HG03196 (cell line): Measurements from ENCODE around the gene SCO2.
"Not testable (repeated sequence)": the region's sequence is repeated elsewhere in the genome, so short reads cannot be mapped to it uniquely, and the experiment has no call there.

Experiments
- ATAC-seq: cut with Tn5 transposase; IDR thresholded peaks from one replicate; pipeline ENCODE4 v1.9.1; 2021; ENCODE audit not compliant: unreplicated experiment

Gene SCO2

DNA sequence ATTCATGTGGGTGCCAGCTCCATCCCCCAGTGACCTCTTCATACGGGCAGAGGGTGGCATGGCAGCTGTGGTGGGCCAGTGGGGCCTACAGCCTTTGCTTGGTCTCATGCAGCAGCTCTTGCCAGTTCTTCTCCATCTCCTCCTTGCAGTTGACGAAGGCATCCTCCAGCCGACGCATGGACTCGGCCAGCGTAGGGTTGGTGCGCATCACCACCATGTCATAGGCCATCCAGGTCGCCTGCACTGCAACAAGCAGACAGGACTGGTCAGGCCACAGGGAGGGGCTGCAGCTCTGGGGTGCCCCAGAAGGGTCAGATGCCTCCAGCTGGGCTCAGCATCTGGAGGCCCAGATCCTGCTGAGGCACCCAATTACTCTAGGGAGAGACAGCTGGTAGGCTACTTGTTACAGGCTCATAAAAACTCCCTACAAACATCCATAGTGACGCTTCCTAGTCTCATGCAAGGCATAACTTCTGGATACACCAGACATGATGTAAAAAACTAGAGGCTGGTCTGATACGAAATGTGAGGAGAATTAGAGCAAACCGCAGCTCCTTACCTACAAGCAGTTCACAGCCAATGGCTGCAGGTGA, 25.9 kb upstream of the SCO2 start:
- no peak for ATAC-seq

DNA sequence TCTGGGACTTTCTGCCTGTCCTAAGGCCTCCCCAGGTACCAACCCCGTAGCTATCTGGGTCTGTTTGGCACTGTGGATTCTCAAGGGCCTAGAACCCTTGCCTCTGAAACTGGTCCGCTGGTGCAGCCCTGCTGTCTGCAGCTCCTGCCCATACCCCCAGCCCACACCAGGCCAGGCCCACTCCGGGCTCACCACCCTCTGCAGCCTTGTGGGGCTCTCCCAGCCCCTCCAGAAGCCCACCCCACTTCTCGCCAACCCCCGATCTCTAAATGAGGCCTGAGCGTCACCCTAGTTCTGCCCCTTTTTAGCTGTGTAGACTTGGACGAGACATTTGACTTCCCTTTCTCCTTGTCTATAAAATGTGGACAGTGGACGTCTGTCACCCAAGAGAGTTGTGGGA, 25.0 kb upstream of the SCO2 start:
- no peak for ATAC-seq

DNA sequence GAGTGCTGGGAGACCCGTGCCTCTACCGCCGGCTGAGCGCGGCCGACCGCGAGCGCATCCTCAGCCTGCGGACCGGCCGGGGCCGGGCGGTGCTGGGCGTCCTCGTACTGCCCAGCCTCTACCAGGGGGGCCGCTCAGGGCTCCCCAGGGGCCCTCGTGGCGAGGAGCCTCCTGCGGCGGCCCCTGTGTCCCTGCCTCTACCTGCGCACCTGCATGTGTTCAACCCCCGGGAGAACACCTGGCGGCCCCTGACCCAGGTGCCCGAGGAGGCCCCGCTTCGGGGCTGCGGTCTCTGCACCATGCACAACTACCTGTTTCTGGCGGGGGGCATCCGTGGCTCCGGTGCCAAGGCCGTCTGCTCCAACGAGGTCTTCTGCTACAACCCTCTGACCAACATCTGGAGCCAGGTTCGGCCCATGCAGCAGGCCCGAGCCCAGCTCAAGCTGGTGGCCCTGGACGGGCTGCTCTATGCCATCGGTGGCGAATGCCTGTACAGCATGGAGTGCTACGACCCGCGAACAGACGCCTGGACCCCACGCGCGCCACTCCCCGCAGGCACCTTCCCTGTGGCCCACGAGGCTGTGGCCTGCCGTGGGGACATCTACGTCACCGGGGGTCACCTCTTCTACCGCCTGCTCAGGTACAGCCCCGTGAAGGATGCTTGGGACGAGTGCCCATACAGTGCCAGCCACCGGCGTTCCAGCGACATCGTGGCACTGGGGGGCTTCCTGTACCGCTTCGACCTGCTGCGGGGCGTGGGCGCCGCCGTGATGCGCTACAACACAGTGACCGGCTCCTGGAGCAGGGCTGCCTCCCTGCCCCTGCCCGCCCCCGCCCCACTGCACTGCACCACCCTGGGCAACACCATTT, 23.8 kb upstream of the SCO2 start:
- no peak for ATAC-seq

DNA sequence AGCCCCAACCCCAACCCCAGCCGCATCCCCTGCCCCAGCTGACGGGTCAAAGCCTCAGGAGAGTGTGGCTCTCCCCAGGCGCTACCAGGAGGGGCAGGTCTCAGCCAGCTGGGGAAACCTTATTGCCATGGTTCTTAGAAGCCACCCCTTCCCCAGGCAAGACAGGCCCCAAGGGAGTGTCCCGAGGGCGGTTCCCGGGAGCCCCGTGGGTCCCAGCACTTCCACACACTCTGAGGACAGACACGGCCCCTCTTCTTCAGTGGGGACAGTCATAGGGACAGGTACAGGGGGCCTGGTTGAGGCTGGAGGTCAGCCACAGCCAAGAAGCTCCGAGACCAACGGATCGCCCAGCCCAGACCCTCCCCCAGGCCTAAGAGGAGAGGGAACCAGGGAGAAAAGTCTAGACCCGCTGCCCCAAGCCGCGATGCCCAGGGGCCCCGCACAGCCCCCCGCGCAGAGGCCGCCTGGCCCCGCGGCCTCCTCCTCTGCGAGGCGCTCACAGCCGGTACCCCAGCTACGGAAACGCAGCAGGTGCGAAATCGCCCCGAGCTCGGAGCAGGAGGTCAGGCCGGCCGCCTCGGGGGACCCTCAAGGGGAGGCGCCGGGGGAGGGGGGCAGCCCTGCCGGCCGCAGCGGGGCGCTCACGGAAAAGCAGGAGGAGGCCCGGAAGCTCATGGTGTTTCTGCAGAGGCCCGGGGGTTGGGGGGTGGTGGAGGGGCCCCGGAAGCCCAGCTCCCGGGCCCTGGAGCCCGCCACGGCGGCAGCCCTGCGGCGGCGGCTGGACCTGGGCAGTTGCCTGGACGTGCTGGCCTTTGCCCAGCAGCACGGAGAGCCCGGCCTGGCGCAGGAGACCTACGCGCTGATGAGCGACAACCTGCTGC, 22.9 kb upstream of the SCO2 start:
- no peak for ATAC-seq

GRCh38 chr22:50547263-50547985, 22.0 kb upstream of the SCO2 start:
- ATAC-seq = no peak

- ATAC-seq = no peak
Observed at GRCh38 chr22:50546326-50547262, 21.2 kb upstream of the SCO2 start.

DNA sequence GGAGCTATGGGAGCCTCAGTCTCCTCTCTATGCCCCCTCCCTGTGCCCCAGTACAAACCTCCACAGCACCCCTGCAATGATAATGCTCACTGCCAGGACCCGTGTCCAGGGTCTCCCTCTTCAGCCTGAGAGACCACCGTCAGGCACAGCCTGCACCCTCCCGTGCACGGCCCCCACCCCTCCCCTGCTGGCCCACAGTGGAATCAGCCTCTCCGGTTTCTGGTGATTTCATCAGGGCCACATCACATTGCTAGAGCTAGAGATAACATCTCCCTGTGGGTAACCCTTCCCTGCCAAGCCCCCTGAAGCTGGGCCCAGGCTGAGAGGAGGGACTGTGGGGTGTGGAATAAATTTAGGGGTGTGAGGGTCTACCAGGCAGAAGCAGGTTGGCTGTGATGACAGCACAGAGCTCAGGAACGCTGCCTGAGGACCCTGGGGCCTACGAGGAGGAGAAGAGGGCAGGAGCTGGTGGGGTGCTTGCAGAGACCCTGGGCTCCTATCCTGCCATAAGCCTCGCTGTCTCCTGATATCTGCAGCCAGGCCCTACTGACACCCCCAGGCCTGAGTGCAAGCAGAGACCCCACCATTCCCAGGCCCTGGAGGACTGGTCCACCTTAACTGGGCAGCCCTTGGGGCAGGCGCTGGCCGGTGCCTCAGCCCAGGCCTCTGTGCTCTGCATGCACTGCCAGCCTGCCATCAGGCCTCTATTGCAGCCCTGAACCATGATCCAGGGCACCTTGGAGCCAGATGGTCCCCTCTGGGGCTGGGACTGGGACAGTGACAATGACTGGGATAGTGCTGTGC, 20.3 kb upstream of the SCO2 start, which contains the start of gene KLHDC7B:
Gene KLHDC7B (plus strand): TSS at position 378 of the 804 bp plus-strand sequence. CDS start 345 bp downstream, at position 723.
- ATAC-seq = no peak

DNA sequence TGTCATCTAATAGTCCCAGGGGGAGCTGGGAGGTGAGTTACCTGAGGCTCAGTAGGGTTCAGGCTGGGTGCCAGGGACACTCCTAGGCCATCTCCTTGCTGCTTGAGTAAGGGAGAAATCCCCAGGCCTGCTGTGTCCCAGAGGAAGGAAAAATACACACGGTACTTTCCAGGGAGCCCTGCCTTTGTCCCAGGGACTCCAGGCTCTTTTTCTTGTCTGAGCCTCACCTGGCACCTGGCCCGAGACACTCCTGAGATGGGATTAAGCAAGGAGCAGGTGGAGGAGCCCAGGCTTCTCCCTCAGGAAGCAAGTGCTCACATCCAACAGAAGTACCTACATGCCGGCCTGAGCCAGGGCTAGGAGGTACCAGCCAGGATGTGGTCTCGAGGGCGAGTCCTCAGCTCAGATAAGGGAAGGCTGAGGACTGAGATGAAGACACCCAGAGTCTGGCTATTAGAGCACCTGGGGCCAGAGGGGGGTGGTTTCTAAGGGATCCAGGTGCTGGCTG, 19.4 kb upstream of the SCO2 start:
- ATAC-seq = no peak

- peak; percentile 30 for ATAC-seq
Observed at GRCh38 chr22:50544078-50544745, 18.8 kb upstream of the SCO2 start.

DNA sequence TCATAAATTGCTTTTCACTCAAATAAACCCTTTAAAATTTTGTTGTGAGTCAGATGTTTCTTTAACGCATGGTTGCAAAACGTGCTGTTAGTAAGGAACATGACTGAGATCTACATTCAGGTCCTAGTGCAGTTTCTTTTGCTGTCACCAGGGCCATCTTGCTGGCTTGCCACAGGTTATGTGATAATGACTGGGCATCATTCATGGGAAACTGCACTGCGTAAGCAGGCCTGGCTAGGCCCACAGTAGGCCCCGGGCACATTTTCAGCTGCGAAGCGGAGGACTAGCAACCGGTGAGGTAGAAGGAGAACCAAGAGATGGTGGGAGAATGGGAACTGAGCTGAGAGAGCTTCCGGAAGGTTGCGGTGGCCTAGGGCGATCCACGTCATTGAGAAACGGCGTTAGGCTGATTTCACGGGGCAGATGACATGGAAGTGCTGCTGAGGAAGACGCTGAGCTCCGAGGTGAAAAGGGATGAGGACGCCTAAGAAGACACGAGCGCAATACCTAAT, 17.1 kb upstream of the SCO2 start:
- no peak for ATAC-seq

- not testable (repeated sequence) for ATAC-seq
Observed at GRCh38 chr22:50541667-50542026, 16.2 kb upstream of the SCO2 start.

DNA sequence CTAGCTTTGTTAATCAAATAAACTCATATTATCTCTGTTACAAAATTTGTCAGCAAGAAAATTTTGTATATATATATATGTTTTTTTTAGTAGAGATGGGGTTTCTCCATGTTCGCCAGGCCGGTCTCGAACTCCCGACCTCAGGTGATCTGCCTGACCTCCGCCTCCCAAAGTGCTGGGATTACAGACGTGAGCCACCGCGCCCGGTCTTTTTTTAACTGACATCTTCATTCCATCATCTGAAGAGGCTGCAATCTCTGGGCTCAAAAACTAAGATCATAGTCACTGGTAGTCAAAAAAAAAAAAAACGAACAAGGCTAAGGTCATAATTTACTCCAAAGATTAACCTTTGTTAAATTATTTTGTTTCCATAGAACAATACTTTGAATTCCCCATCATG, 15.0 kb upstream of the SCO2 start:
- ATAC-seq = no peak

DNA sequence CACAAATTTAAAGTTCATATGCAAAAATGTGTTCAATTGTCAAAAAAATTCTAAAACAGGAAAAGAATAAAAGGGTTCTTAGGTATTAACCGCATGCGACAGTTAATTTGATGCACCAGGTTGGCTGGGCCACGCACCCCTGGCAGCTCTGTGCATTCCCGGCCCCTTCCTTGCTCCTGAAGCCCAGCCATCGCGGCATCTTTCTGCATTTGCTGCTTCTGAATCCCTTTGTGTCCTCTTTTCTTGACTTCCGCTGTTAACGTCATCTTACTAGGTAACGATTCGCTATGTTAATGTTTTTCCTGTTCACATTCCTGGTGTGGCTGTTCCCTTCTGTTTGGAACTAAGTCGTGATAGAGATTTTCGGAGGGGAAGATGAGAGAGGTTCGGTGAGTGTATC, 12.4 kb upstream of the SCO2 start:
- ATAC-seq = no peak

- no peak for ATAC-seq
Observed at GRCh38 chr22:50536226-50536625, 10.8 kb upstream of the SCO2 start.

GRCh38 chr22:50535113-50535512, 9.7 kb upstream of the SCO2 start:
- no peak for ATAC-seq

DNA sequence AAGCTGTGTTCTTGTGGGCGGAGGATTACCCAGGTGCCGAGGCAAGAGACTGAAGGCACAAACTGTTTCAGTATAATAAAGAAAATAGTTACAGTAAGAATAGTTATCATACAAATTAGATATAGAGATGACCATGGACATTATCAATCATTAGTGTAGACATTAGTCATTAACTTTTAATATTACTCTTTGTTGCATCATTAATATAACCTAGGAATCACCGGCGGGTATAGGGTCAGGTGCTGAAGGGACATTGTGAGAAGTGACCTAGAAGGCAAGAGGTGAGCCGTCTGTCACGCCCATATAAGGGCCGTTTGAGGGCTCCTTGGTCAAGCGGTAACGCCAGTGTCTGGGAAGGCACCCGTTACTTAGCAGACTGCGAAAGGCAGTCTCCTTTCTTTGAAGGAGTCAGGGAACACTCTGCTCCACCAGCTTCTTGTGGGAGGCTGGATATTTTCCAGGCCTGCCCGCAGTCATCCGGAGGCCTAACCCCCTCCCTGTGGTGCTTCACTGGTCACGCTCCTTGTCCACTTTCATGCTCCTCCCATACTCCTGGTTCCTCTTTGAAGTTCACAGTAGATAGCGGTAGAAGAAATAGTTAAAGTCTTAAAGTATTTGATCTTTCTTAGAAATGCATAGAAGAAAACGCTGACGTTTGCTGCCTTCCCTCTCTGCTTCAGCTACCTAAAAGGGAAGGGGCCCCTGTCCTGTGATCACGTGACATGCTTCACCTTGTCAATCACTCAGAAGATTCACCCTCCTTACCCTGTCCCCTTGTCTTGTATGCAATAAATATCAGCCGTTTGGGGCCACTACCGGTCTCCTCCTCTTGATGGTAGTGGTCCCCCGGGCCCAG, 8.7 kb upstream of the SCO2 start:
- ATAC-seq = not testable (repeated sequence)
